HCT116 (cell line): ENCODE data around the gene CLEC4F. TPM values are rescaled to one million over a fixed set of nuclear protein-coding genes. Genes with fewer than 3 reads are reported as not detected.

Experiments
- ATAC-seq: fragments of 200-7000 bp; cut with Tn5 transposase; 2 replicates; pipeline ENCODE4 v1.9.1; 2020; ENCODE audit warnings: mild to moderate bottlenecking, moderate library complexity
- BruUV-seq: library from RNA; stranded (reverse); fragments of 400-500 nt; replicated peaks from 2 replicates; lab custom pipeline; 2021; lab: Mats Ljungman, UMichigan
- CTCF ChIA-PET: fragments of 300-600 bp; sonication (Branson Sonifier 250); formaldehyde crosslinking; loops from one replicate; lab custom pipeline; 2021; ENCODE audit warnings: antibody characterized with exemption; lab: Charles Lee
- POLR2A ChIA-PET: fragments of 300-600, 350-600 bp; sonication (Branson Sonifier 250); formaldehyde crosslinking; loops from one replicate; lab custom pipeline; 2021; ENCODE audit warnings: antibody characterized with exemption; lab: Charles Lee
- RAD21 ChIA-PET, 2 experiments: fragments of 300-600 bp; sonication (Branson Sonifier 250); formaldehyde crosslinking; loops; one replicate each; lab custom pipeline; 2023; ENCODE audit warnings: low total read pairs in 2 of 2; ENCODE audit not compliant: uncharacterized antibody in 2 of 2, unreplicated experiment in 2 of 2, low non-redundant PET in 1 of 2; lab: Charles Lee
- DNase-seq: peaks from one replicate; pipeline ENCODE4 v3.0.0-alpha.2; 2010; ENCODE audit warnings: low read depth, low spot score
- H2AFZ ChIP-seq: fragments of 200-600 bp; shearing (Covaris generic), sonication (generic); 2 replicates; pipeline ENCODE4 v1.6.1; 2017; ENCODE audit warnings: low read depth, mixed run types, mixed read lengths, antibody characterized with exemption, low read length; ENCODE audit not compliant: poor library complexity, severe bottlenecking
- H3K27ac ChIP-seq: 2 replicates; pipeline ENCODE4 v1.5.1; 2012; ENCODE audit warnings: low read depth, low read length
- H3K27me3 ChIP-seq: fragments of 200-600 bp; sonication (generic); 2 replicates; pipeline ENCODE4 v1.6.1; 2016; ENCODE audit warnings: mixed run types, low read length, mixed read lengths; ENCODE audit not compliant: insufficient read depth
- H3K36me3 ChIP-seq, 2 experiments: fragments of 200-500 bp in 1 of 2; fragments of 200-600 bp in 1 of 2; sonication (Bioruptor generic) in 1 of 2; sonication (generic) in 1 of 2; 2 replicates each; pipeline versions ENCODE4 v1.5.1 to v1.6.1; 2014 to 2016; ENCODE audit warnings: low read length in 2 of 2, inconsistent platforms in 1 of 2, mixed read lengths in 1 of 2, mixed run types in 1 of 2; ENCODE audit not compliant: insufficient read depth in 2 of 2, control insufficient read depth in 1 of 2
- H3K4me1 ChIP-seq, 2 experiments: fragments of 200-600 bp in 1 of 2; sonication (generic) in 1 of 2; 2 replicates each; pipeline versions ENCODE4 v1.5.1 to v1.6.1; 2012 to 2017; ENCODE audit warnings: low read length in 2 of 2, inconsistent platforms in 1 of 2, mild to moderate bottlenecking in 1 of 2, mixed read lengths in 1 of 2, mixed run types in 1 of 2, moderate library complexity in 1 of 2; ENCODE audit not compliant: insufficient read depth in 2 of 2, control insufficient read depth in 1 of 2
- H3K4me2 ChIP-seq: fragments of 200-600 bp; sonication (generic); 2 replicates; pipeline ENCODE4 v1.6.1; 2017; ENCODE audit warnings: mixed run types, low read length, mixed read lengths
- H3K4me3 ChIP-seq, 2 experiments: fragments of 200-600 bp in 1 of 2; sonication (generic) in 1 of 2; replicated peaks in 1 of 2; 2 replicates each; pipeline ENCODE4 v1.5.1; 2011 to 2016; ENCODE audit warnings: low read length in 2 of 2, control low read depth in 1 of 2, low read depth in 1 of 2, mild to moderate bottlenecking in 1 of 2, mixed read lengths in 1 of 2, mixed run types in 1 of 2
- H3K79me2 ChIP-seq: fragments of 200-600 bp; sonication (generic); 2 replicates; pipeline ENCODE4 v1.6.1; 2017; ENCODE audit warnings: mild to moderate bottlenecking, mixed run types, low read length, moderate library complexity, mixed read lengths; ENCODE audit not compliant: insufficient read depth
- H3K9ac ChIP-seq: fragments of 200-600 bp; sonication (generic); 2 replicates; pipeline ENCODE4 v1.6.1; 2016; ENCODE audit warnings: low read length, mixed read lengths
- H3K9me2 ChIP-seq: fragments of 200-600 bp; sonication (generic), shearing (Covaris generic); 2 replicates; pipeline ENCODE4 v1.6.1; 2017; ENCODE audit warnings: mixed run types, mild to moderate bottlenecking, moderate library complexity; ENCODE audit not compliant: insufficient read depth
- H3K9me3 ChIP-seq, 2 experiments: fragments of 200-500 bp in 1 of 2; fragments of 200-600 bp in 1 of 2; sonication (Bioruptor generic) in 1 of 2; sonication (generic) in 1 of 2; 2 replicates each; pipeline ENCODE4 v1.6.1; 2014 to 2017; ENCODE audit warnings: low read length in 2 of 2, mixed read lengths in 2 of 2, inconsistent platforms in 1 of 2, low read depth in 1 of 2, mild to moderate bottlenecking in 1 of 2, mixed run types in 1 of 2, moderate library complexity in 1 of 2; ENCODE audit not compliant: control insufficient read depth in 1 of 2, insufficient read depth in 1 of 2
- H4K20me1 ChIP-seq: fragments of 200-600 bp; sonication (generic), shearing (Covaris generic); 2 replicates; pipeline ENCODE4 v1.6.1; 2017; ENCODE audit warnings: mixed run types, mild to moderate bottlenecking, moderate library complexity; ENCODE audit not compliant: insufficient read depth
- EZH2 ChIP-seq: fragments of 200-600 bp; sonication (generic); IDR thresholded peaks from 2 replicates; pipeline ENCODE4 v1.6.1; 2017; ENCODE audit warnings: antibody characterized with exemption, mixed run types
- FOSL1 ChIP-seq: IDR thresholded peaks from 2 replicates; pipeline ENCODE4 v1.6.1; 2012; ENCODE audit warnings: low read depth
- JUND ChIP-seq: IDR thresholded peaks from 2 replicates; pipeline ENCODE4 v1.6.1; 2012
- POLR2A ChIP-seq: IDR thresholded peaks from 2 replicates; pipeline ENCODE4 v1.7.0; 2011; ENCODE audit warnings: borderline replicate concordance; ENCODE audit not compliant: insufficient read depth, insufficient read length; ENCODE audit errors: extremely low read depth
- POLR2AphosphoS5 ChIP-seq: IDR thresholded peaks from 2 replicates; pipeline ENCODE4 v1.6.1; 2011; ENCODE audit warnings: mild to moderate bottlenecking, low read depth, low read length, moderate library complexity
- SIN3A ChIP-seq: IDR thresholded peaks from 2 replicates; pipeline ENCODE4 v1.6.1; 2012; ENCODE audit warnings: low read depth
- SP1 ChIP-seq: IDR thresholded peaks from 2 replicates; pipeline ENCODE4 v1.6.1; 2012; ENCODE audit warnings: low read depth
- SRF ChIP-seq: IDR thresholded peaks from 2 replicates; pipeline ENCODE4 v1.6.1; 2012; ENCODE audit warnings: low read depth
- ZFX ChIP-seq: fragments of 450-650 bp; IDR thresholded peaks from 2 replicates; pipeline ENCODE4 v1.6.1; 2017
- ZNF274 ChIP-seq: fragments of 200-500 bp; sonication (Bioruptor generic); IDR thresholded peaks from 2 replicates; pipeline ENCODE4 v1.6.1; 2014; ENCODE audit warnings: mild to moderate bottlenecking, low read depth, low read length, inconsistent platforms
- intact Hi-C: fragments of 100-400 bp; cut with micrococcal nuclease; formaldehyde crosslinking; loops from 2 replicates; pipeline ENCODE4 v1.10.0; 2022
- total RNA-seq: library from RNA; stranded (reverse); gene quantifications from one replicate; pipeline ENCODE4 v1.2.1, GENCODE V29; 2021; ENCODE audit not compliant: unreplicated experiment
- TF ChIP-seq, protein P1 (sequence below): IDR thresholded peaks from 2 replicates; pipeline ENCODE4 v1.6.1; 2012; ENCODE audit warnings: low read depth
- TF ChIP-seq, protein P2 (sequence below): IDR thresholded peaks from 2 replicates; pipeline ENCODE4 v1.6.1; 2011; ENCODE audit warnings: mild to moderate bottlenecking, low read length, moderate library complexity; ENCODE audit not compliant: insufficient replicate concordance; ENCODE audit errors: extremely low read depth
- TF ChIP-seq, protein P3 (sequence below): IDR thresholded peaks from 2 replicates; pipeline ENCODE4 v1.6.1; 2012

CLEC4F gene
- total RNA-seq, 1 experiment from 2014 or later, result not detected

DNA sequence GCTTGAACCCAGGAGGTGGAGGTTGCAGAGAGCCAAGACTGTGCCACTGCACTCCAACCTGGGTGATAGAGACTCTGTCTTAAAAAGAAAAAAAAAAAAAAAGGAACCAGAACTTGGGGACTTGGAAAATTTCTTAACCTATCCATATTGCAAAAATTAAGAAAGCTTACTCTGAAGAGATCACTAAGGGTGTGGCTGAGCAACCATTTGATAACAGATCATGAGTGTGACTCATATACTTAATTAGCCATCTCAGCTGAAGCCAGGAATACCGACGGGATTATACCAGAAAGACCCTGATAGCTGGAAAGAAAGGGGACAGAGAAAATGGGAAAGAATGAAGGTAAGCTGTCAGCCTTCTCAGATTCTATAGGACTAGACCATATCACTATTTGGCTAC, 45.3 kb downstream of the CLEC4F start:
- no peaks in the 10 kb centered on the region for H3K79me2 ChIP-seq
- CTCF ChIA-PET, result interaction anchor here (1.7 kb wide), 1 partner anchor 10 kb away, joined by 7 read pairs; no protein-coding TSS in a partner anchor

More for the DNA sequence above, 45.3 kb downstream of the CLEC4F start:
- Histone ChIP-seq H2AFZ (no peak overlapping the region), H3K4me2 (no peak overlapping the region), H3K4me3 (no peak overlapping the region), H3K4me1 (peaks cover 0 to 16% of the 10 kb centered on the region in 2 experiments; a peak in 3 of 4 replicates), H3K9ac (no peak overlapping the region), H4K20me1 (no peaks in the 10 kb centered on the region), H3K27ac (no peak overlapping the region), H3K36me3 (no peaks in the 10 kb centered on the region), H3K27me3 (no peaks in the 10 kb centered on the region), H3K9me2 (no peaks in the 10 kb centered on the region), H3K9me3 (no peaks in the 10 kb centered on the region)
- TF ChIP-seq ZNF274 (no peak), POLR2A (no peak), SIN3A (no peak), POLR2AphosphoS5 (no peak), SRF (no peak), ZFX (no peak), SP1 (no peak), EZH2 (no peak), FOSL1 (no peak), JUND (no peak)
- TF ChIP-seq, protein P1, sequence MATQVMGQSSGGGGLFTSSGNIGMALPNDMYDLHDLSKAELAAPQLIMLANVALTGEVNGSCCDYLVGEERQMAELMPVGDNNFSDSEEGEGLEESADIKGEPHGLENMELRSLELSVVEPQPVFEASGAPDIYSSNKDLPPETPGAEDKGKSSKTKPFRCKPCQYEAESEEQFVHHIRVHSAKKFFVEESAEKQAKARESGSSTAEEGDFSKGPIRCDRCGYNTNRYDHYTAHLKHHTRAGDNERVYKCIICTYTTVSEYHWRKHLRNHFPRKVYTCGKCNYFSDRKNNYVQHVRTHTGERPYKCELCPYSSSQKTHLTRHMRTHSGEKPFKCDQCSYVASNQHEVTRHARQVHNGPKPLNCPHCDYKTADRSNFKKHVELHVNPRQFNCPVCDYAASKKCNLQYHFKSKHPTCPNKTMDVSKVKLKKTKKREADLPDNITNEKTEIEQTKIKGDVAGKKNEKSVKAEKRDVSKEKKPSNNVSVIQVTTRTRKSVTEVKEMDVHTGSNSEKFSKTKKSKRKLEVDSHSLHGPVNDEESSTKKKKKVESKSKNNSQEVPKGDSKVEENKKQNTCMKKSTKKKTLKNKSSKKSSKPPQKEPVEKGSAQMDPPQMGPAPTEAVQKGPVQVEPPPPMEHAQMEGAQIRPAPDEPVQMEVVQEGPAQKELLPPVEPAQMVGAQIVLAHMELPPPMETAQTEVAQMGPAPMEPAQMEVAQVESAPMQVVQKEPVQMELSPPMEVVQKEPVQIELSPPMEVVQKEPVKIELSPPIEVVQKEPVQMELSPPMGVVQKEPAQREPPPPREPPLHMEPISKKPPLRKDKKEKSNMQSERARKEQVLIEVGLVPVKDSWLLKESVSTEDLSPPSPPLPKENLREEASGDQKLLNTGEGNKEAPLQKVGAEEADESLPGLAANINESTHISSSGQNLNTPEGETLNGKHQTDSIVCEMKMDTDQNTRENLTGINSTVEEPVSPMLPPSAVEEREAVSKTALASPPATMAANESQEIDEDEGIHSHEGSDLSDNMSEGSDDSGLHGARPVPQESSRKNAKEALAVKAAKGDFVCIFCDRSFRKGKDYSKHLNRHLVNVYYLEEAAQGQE, result no peak
- TF ChIP-seq, protein P2, sequence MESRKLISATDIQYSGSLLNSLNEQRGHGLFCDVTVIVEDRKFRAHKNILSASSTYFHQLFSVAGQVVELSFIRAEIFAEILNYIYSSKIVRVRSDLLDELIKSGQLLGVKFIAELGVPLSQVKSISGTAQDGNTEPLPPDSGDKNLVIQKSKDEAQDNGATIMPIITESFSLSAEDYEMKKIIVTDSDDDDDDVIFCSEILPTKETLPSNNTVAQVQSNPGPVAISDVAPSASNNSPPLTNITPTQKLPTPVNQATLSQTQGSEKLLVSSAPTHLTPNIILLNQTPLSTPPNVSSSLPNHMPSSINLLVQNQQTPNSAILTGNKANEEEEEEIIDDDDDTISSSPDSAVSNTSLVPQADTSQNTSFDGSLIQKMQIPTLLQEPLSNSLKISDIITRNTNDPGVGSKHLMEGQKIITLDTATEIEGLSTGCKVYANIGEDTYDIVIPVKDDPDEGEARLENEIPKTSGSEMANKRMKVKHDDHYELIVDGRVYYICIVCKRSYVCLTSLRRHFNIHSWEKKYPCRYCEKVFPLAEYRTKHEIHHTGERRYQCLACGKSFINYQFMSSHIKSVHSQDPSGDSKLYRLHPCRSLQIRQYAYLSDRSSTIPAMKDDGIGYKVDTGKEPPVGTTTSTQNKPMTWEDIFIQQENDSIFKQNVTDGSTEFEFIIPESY, result no peak
- TF ChIP-seq, protein P3, sequence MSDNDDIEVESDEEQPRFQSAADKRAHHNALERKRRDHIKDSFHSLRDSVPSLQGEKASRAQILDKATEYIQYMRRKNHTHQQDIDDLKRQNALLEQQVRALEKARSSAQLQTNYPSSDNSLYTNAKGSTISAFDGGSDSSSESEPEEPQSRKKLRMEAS, result no peak
- BruUV-seq, result no TSS peak
- POLR2A ChIA-PET, result no interaction called here
- DNase-seq, result no peak
- no peak for ATAC-seq
- intact Hi-C loops, result no loop called here
- RAD21 ChIA-PET, result no interaction called here
